Measurements from ENCODE around the gene RNASEH2C.
A peak's percentile ranks its signal among the peaks of the same experiment; 100 is the strongest.
"Not testable (repeated sequence)": the region's sequence is repeated elsewhere in the genome, so short reads cannot be mapped to it uniquely, and the experiment has no call there.

RNASEH2C gene

GRCh38 chr11:65716774-65717405, 3.7 kb downstream of the RNASEH2C start:
- DNase-seq (ENCODE audit: low read depth) = no peak

GRCh38 chr11:65716302-65716701, 4.3 kb downstream of the RNASEH2C start:
- DNase-seq (ENCODE audit: low read depth) = no peak

- DNase-seq (ENCODE audit: low read depth) = no peak
These were observed 6.2 kb downstream of the RNASEH2C start for GRCh38 chr11:65714433-65714832.

GRCh38 chr11:65713212-65713969, 7.2 kb downstream of the RNASEH2C start:
- DNase-seq (ENCODE audit: low read depth) = no peak

- DNase-seq (ENCODE audit: low read depth) = no peak
These were observed 7.9 kb downstream of the RNASEH2C start for GRCh38 chr11:65712633-65713076.

GRCh38 chr11:65711785-65712632, 8.6 kb downstream of the RNASEH2C start, which contains the start of gene KAT5:
Gene KAT5 (plus strand): TSS chr11:65712252. CDS start chr11:65712268, 16 bp downstream.
- DNase-seq (ENCODE audit: low read depth) = peak; percentile 95

GRCh38 chr11:65710421-65710820, 10.2 kb downstream of the RNASEH2C start:
- DNase-seq (ENCODE audit: low read depth) = no peak

- DNase-seq (ENCODE audit: low read depth) = no peak
These were observed 10.9 kb downstream of the RNASEH2C start for GRCh38 chr11:65709661-65710060.

- DNase-seq (ENCODE audit: low read depth) = no peak
These were observed 12.1 kb downstream of the RNASEH2C start for GRCh38 chr11:65708451-65708850.

GRCh38 chr11:65707002-65707401, 13.6 kb downstream of the RNASEH2C start:
- not testable (repeated sequence) for DNase-seq (ENCODE audit: low read depth)

- peak; percentile 54 for DNase-seq (ENCODE audit: low read depth)
These were observed 14.3 kb downstream of the RNASEH2C start for GRCh38 chr11:65706303-65706763.

- no peak for DNase-seq (ENCODE audit: low read depth)
These were observed 16.8 kb downstream of the RNASEH2C start for GRCh38 chr11:65703846-65704245.

GRCh38 chr11:65701686-65702085, 18.9 kb downstream of the RNASEH2C start:
- no peak for DNase-seq (ENCODE audit: low read depth)

GRCh38 chr11:65700399-65700798, 20.2 kb downstream of the RNASEH2C start:
- no peak for DNase-seq (ENCODE audit: low read depth)

GRCh38 chr11:65699306-65699705, 21.3 kb downstream of the RNASEH2C start:
- no peak for DNase-seq (ENCODE audit: low read depth)

GRCh38 chr11:65698205-65698604, 22.4 kb downstream of the RNASEH2C start:
- DNase-seq (ENCODE audit: low read depth) = no peak

GRCh38 chr11:65696802-65697552, 23.6 kb downstream of the RNASEH2C start:
- no peak for DNase-seq (ENCODE audit: low read depth)

GRCh38 chr11:65695459-65696241, 24.9 kb downstream of the RNASEH2C start:
- DNase-seq (ENCODE audit: low read depth) = no peak

- DNase-seq (ENCODE audit: low read depth) = no peak
These were observed 28.2 kb downstream of the RNASEH2C start for GRCh38 chr11:65692367-65692766.

- not testable (repeated sequence) for DNase-seq (ENCODE audit: low read depth)
These were observed 28.8 kb downstream of the RNASEH2C start for GRCh38 chr11:65691847-65692246.

- DNase-seq (ENCODE audit: low read depth) = no peak
These were observed 34.6 kb downstream of the RNASEH2C start for GRCh38 chr11:65685981-65686380.

Data from activated T-helper 9 cell treated with anti-CD3 and anti-CD28 coated beads, Interleukin-2, amount 50 U/mL, for 16 hours (primary cell).